Medulla oblongata (tissue), 1 donor: ENCODE measurements around the gene STMN1.
A peak's percentile ranks its signal among the peaks of the same experiment; 100 is the strongest.

ENCODE experiments used
- DNase-seq: peaks from one replicate; pipeline ENCODE4 v3.0.0-alpha.2; 2015; ENCODE audit errors: extremely low spot score

Gene STMN1

DNA sequence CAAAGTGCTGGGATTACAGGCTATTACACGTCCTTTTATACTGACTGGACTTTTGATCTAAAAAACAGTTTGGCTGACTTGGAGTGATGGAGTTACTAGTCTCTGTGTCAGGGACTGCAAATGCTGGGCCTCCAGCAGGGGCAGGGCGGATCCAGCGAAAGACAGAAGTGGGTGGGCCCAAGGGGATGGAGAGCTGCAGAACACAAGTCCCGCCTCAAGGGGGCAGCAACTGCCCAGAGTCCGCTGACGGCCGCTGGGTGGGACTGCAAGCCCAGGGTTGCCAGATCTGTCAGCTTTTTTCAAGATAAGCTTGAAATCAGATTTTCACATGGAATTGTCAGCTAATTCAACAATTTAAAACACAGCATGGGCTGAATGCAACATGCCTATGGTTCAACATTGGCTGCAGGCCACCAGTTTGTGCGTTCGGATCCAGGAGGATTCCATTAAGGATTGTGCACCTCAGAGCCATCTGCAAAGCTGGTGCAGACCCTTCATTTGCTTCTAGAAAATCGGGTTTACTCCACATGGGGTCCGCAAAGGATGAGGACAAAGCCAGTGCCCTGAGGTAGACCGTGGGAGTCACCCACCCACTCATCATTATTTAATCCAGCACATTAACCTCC is 10.7 kb downstream of the STMN1 start:
- DNase-seq, result peak; percentile 97

DNA sequence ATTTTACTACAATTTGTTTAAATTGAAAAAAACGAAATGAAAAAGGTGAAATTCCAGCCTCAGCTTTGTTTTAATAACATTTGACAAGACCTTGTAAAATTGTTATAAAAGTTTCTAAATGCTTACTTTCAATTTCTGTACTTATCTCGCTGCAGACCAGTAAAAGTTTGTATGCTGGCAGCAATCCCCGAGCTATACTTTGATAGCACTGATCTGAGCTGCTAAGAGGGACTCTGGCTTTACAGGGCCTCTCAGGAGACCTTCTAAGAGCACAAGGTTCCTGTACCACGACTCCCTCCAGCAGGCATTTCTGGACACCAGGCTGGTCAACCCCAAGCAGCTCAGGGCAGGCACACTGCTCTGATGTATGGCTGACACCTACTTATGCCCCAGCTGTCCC is 13.1 kb downstream of the STMN1 start:
- DNase-seq, result no peak

GRCh38 chr1:25891606-25892005 is 14.6 kb downstream of the STMN1 start:
- no peak for DNase-seq

DNA sequence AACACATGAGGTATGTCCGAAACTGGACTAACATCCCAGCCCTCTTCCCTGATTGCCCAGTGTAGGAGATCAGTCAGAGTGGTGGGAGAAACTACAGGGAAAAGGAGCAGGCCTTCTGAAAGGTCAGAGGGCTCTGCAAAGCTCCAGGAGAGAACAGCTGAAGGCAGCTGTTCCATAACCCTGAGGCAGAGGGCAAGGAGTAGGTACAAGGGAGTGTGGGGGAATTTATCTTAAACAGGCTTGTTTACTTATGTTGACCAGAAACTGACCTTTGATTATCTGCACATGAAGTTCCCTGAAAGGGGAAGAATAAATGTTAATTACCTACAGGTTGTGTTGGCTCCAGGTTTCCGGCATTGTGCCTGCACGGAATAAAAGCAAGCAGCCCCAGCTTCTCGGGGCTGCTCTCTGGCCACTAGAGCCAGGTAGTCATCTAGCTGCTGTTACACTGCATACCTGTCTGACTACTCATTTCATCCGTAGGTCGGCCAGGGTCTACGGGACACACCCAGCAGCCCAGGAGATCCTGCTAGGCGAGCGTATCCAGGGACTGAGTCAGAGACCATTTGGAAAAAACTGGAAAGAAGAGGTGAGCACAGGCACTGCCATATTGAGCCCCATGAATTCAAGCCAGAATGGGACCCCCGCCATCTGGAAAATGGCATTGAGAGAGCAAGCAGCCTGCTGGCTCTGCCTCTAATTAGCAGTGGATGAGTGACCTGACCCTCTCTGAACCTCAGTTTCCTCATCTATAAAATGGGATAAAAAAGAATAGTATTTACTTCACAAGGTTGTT is 15.8 kb downstream of the STMN1 start:
- no peak for DNase-seq

GRCh38 chr1:25889470-25889869 is 16.7 kb downstream of the STMN1 start:
- DNase-seq, result no peak

DNA sequence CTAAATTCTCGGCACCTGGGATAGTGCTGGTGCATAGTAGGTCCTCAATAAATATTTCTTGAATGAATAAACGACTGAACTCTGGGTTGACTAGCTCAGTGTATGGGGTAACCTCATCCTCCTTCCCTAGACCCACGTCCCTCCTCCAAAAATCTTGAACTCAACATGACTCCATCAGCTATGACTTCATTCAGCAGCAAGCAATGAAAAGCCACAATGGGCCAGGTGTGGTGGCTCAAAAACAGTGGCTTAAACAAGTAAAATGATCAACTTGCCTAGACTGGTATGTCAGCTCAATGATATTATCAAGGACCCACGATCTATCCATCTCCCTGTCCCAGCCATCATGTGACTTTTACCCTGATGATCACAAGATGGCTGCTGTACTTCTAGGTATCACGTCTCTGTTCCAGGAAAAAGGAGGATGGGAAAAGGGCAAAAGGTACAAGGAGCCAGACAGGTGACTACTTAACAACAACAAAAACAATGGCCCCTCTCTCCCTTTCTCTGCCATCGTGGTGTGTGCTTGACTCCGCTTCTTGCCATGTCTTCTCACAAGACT is 17.7 kb downstream of the STMN1 start:
- no peak for DNase-seq

DNA sequence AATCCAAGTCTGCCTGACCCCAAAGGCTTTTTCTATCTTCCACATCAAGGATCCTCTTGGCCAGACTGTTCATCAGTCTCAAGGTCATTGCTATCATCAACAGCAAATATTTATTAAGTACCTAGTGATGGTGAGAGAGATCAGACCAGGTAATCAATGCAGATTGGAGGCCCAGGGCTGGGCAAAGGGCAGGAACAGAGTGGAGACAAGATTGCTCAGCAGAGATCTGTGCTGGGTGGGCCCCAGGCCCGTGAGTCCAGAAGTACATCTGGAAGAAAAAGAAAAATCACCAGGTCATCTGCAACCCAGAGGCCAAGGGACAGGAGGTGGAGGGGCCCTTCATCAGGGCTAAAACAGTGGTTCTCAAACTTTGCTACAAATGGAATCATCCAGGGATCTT is 20.6 kb downstream of the STMN1 start:
- no peak for DNase-seq

DNA sequence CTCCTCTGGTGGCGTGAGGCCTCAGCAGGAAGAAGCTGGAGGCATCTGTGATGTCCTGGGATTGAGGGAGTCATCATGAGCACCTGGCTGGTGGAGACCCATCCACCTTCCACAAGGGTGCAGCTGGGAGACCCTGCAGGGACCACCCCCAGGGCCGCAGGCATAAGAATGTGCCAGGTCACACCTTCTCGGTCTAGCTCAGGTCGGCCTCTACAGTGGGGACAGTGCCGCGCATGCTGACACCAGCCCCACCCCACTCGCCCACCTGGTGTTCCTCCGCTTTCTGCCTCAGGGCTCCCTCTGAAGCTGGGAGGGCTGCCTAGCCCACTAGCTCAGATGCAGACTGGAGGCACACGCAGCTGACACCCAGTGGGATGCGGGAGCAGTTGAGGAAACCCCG is 25.0 kb downstream of the STMN1 start:
- no peak for DNase-seq

DNA sequence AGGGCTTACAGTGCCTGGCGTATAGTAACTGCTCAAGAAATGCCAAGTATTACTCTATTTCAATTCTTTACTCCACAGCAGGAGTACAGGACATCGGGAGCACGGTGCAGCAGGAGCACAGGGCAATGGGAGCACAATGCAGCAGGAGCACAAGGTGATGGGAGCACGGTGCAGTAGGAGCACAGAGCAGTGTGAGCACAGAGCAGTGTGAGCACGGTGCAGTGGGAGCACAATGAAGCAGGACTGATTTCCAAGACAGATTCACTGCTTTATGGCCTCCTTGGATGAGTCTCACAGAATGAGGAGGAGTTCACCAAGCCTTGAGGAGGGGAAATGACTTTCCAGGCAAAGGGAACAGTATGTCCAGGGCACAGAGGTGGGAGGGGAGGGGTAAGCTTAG is 25.7 kb downstream of the STMN1 start:
- DNase-seq, result no peak

DNA sequence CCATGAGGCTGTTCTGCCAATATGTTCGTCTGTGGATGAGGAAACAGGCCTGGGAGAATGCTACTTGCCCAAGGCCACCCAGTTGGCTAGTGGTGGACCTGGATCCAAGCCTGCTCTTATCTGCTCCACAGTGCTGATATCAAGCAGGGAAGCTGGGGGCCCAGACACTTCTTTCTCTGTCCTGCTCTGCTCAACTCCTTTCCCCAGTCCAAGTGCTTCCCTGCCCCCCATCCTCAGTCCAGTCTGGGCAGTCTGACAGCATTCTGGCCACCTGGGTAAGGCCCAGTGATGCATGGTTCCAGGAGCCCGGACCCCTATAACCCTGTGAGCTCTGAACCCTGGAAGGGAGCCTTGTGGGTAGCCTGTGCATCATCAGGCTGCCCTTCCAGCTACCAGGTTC is 26.5 kb downstream of the STMN1 start:
- DNase-seq, result no peak

- no peak for DNase-seq
These were observed 27.5 kb downstream of the STMN1 start for GRCh38 chr1:25878690-25879089.

DNA sequence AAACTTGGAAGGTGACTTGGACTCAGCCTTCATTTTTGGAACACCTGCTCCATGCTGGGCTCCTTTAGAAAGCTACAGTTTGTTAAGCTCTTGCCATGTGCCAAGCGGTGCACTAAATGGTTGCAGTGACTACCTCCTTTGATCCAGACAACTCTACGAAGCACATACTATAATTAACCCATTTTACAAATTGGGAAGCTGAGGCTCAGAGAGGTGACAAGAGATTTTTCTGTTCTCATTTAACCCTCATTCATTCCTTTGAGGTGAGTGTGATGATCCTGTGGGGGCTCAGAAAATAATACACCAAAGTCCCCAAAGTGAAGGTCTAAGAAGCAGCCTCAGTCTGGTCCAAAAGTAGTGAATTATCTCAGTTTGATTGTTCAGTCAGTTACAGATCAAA is 29.1 kb downstream of the STMN1 start:
- no peak for DNase-seq

DNA sequence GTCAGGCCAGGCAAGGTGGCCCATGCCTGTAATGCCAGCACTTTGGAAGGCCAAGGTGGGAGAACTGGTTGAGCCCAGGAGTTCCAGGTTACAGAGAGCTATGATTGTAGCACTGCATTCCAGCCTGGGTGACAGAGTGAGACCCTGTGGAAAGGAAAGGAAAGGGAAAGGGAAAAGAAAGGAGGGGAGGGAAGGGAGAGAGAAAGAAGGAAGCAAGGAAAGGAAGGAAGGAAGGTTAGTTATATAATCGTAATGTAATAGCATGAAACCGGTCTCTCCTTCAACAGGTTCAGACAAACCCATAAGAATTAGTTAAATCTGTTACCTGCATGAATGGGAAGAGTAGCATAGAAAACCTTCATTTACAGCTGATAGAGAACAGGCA is 29.5 kb downstream of the STMN1 start:
- no peak for DNase-seq

- no peak for DNase-seq
These were observed 30.1 kb downstream of the STMN1 start for GRCh38 chr1:25875856-25876692.

GRCh38 chr1:25875154-25875855 is 30.9 kb downstream of the STMN1 start, which contains the start of gene PAQR7:
Gene PAQR7 (minus strand): TSS chr1:25875708. CDS start chr1:25863839, 11,869 bp downstream.
- peak; percentile 84 for DNase-seq

DNA sequence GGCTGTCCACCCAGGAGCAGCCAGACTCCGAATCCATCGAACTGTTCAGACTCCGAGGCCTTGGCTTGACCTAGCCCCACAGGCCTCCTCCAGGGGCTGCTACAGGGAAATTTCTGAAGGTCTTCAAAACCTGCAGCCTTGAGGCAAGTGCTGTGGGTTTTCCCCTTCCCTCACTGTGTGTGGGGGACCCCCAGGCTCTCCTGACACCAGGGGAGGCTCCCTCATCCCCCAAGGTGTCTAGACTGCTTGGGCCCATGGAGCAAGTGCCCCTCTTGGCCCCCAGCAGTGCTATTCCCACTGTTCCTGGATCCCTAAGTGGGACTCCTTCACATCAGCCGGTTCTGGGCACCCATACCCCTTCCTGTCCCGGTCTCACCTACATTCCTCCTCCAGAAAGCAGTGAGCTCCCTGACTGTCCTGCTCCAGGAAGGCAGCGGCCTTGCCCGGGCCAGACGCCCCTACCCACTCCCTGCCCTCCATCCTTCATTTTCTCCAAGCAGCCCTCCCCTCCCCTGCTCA is 31.5 kb downstream of the STMN1 start:
- DNase-seq, result no peak

DNA sequence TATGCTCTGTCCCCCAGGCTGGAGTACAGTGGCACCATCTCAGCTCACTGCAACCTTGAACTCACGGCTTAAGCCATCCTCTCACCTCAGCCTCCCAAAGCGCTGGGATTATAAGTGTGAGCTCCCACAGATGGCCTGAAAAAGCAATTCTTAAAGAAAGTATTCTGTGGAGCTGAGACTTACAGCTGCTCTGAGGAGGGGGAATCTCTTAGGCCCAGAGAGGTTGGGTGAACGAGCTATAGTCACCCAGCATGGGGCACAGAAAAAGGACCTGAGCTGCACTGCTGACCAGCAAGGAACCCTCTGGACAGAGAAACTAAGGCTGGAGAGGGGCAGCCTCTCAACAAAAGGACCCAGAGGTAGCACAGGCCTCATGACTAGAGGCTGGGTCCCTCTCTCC is 32.0 kb downstream of the STMN1 start:
- no peak for DNase-seq

DNA sequence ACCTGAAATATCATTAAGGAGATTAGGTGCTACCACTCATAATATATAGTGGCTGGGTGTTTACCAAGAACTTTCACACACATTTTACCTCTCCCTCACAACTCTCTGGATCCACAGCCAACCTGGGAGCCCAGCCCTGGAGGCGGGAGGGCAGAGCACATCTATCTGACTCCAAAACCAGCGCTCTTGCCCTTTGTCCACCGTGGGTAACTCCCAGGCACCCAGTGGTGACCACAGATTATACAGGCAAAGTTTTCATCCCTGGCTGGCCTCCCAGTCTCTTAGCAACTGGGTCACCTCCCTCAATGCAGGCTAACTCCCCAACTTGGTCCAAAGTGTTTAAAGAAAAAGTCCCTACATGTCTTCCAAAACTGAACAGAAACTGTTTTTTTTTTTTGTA is 33.1 kb downstream of the STMN1 start:
- peak; percentile 52 for DNase-seq

DNA sequence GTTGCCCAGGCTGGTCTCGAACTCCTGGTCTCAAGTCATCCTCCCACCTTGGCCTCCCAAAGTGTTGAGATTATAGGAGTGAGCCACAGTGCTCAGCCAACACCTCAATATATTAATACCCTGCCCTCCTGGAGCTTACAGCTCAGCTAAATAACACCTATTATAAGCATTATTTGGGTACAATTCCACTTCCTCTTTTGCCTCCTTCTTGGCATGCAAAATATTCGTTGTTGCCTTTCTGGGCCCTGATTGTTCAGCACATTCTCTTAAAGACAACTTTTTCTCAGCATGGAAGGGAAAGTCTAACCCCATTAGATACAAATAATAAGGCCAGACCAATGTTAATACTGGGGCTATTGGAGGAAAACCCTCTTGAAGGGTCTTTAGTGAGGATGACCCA is 33.5 kb downstream of the STMN1 start:
- DNase-seq, result no peak

GRCh38 chr1:25871704-25872494 is 34.3 kb downstream of the STMN1 start:
- DNase-seq, result no peak
